Stimulated activated CD4-positive, alpha-beta T cell treated with anti-CD3 and anti-CD28 coated beads, Interleukin-1b, Interleukin-23, amount 100 ng/mL, for 1 hour (primary cell): ENCODE data around the gene NEUROD1.
"Not testable (repeated sequence)": the region's sequence is repeated elsewhere in the genome, so short reads cannot be mapped to it uniquely, and the experiment has no call there.

Experiments used
- DNase-seq, 2 donors: peaks; one replicate each; pipeline ENCODE4 v3.0.0-alpha.2; 2020; ENCODE audit warnings: low read depth in 2 of 2

NEUROD1 gene

GRCh38 chr2:181680055-181680936 is at the start of gene NEUROD1:
NEUROD1 (minus strand) TSS chr2:181680517; CDS start chr2:181678860, 1,657 bp downstream.
- DNase-seq = no peak

DNA sequence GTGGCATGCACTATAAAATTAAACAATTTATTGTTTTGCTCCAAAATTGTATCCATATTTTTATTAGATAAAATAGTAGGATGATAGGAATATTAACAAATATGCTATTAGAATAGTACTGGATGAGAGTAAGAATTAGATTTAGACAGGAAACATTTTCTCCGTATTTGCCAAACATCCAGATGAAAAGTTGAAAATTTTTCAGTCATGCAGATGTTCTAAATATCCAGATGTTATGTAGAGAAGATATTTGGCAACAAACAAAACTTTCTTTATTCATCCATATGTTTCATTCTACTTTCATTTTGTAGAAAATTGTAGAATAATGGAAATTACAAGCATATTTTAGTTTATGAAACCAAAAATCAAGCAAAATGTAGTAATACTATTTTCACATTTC is 45.2 kb upstream of the NEUROD1 start:
- DNase-seq = no peak

DNA sequence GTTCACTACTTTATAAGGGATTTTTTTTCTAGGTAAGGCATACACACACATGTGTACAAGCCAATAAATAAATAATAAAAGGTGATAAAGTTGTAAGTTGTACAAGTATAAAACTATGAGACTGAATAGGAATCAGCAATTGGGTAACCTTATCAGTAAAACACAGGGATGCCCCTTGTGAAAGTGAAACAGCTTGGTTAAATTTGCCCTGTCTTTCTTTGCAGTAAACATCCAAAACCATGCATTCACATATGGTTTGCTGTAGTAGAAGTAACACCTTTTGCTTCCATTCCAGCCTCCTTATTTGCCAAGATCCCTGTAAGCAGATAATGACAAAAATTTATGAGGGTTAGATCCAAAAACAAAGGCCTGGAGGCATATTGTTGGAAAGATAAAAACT is 44.3 kb upstream of the NEUROD1 start:
- DNase-seq = no peak

GRCh38 chr2:181723731-181724130 is 43.4 kb upstream of the NEUROD1 start:
- DNase-seq = no peak

GRCh38 chr2:181715033-181715630 is 34.8 kb upstream of the NEUROD1 start:
- peak; percentile 30 for DNase-seq

- not testable (repeated sequence) for DNase-seq
Observed at GRCh38 chr2:181711051-181711450, 30.7 kb upstream of the NEUROD1 start.

- not testable (repeated sequence) for DNase-seq
Observed at GRCh38 chr2:181702519-181702918, 22.2 kb upstream of the NEUROD1 start.

GRCh38 chr2:181698223-181698622 is 17.9 kb upstream of the NEUROD1 start:
- DNase-seq = no peak

DNA sequence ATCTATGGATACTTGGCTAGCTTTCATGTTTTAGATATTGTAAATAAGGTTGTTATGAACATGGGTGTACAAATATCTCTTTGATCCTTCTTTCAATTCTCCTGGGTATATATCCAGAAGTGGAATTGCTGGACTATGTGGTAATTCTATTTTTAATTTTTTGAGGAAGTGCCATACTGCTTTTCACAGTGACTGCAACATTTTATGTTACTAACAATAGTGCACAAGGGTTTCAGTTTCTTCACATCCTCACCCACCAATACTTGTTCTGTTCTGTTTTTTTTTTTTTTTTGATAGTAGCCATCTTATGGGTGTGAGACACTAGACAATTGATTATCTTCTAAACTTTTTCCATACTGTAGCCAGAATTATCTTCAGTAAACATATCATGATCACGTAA is 17.3 kb upstream of the NEUROD1 start:
- no peak for DNase-seq

DNA sequence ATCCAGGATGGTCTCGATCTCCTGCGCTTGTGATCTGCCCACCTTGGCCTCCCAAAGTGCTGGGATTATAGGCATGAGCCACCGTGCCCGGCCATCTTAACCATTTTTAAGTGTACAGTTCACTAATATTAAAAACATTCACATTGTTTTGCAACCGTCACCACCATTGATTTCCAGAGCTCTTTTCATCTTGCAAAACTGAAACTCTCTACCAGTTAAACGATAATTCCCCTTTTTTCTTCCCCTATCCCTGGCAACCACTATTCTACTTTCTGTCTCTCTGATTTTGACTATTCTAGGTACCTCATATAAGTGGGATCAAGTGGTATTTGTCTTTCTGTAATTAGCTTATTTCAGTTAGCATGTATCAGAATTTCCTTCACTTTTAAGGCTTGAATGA is 16.8 kb upstream of the NEUROD1 start:
- DNase-seq = no peak

GRCh38 chr2:181694271-181694670 is 14.0 kb upstream of the NEUROD1 start:
- DNase-seq = no peak

- no peak for DNase-seq
Observed at GRCh38 chr2:181690860-181691259, 10.5 kb upstream of the NEUROD1 start.

GRCh38 chr2:181686576-181687185 is 6.4 kb upstream of the NEUROD1 start:
- no peak for DNase-seq

DNA sequence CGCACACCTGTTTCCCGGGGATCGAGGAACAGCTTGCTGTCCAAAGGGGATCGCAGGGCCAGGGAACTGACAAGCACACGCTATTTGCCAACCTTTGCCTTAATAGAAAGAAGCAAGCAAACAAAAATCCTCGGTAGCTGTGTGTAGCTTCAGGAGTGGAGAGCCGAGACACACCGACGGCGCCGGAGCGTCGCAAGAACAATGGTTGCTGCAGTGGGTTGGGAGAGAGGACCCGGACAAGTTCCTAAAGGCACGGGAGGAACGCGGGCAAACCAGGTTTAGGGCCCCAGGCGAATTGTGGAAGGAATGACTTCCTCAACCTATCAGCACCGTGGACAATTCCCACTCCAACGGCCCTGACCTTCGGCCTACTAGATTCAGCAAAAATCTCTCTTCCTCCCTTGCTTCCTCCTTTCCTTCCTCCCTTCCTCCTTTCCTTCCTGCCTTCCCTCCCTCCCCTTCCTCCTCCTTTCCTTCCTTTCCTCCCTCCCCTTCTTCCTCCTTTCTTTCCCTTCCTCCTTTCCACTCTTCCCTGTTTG is 4.9 kb upstream of the NEUROD1 start:
- no peak for DNase-seq

DNA sequence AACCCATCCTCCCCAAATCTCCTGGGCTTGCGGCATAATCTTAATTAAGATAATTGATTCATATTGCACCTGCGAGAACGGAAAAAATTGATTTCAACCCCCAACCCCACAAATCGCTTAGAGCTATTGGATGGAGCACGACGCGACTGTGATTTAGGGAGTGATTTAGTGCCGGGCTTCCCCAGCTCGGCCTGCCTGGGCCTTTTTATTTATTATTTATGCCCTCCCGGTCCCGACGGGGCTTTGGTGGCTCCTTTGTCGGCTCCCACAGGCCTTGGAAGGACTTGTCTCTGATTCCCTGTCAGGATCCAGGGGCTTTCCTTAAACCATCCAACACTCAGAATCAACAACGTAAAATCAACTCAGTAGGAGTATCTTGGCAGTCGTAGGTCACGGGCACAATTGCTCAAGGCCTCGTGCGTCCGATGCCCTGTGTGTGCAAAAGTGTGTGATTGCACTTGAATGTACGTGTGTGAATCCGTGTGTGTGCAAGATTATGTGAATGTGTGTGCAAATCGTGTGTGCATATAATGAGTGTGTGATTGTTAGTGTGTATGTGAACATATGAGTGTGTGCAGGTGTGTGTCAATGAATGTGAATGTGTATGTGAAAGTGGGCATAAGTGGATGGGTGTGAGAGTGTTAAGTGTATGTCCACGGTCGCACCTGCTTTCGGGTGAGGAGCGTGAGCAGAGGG is 4.3 kb upstream of the NEUROD1 start:
- DNase-seq = no peak

- no peak for DNase-seq
Observed at GRCh38 chr2:181683518-181684453, 3.5 kb upstream of the NEUROD1 start.

DNA sequence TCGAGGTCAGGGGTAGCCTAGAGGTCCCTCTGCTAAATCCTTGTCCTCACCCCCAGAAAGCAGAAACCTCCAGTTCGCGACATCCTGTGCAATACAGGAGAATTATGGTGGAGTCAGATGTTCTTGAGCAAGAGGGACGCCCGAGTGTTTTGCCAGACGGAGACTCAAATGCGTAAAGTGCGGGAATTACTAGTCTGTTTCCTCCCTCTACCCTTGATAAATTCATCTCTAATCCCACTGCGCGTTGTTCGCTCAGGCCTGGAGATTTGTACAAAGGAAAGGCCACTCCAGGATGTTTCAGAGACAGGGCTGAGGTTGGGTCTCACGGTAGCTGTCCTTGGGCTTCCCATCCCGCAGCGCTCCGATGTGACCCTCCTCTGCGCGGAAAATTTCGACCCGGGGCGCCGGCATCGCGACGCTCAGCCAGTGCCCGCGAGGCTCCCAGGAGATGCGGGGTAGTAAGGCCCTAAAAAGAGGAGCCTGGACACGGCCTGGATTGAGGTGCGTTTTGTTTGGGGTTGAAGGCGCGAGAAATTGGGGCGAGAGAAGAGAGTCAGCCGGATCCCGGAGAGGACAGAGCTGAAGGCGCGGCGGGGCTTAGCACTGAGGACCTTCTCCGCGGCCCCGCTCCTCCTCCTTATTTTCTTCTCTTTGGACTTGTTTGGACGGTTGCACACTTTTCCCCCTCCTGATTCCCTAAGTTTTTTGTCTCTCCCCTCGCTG is 2.6 kb upstream of the NEUROD1 start:
- DNase-seq = no peak

GRCh38 chr2:181682026-181682789 is 1.9 kb upstream of the NEUROD1 start:
- DNase-seq = no peak
